ENCODE data around the gene KCNRG. TPM values are rescaled to one million over a fixed set of nuclear protein-coding genes. Genes with fewer than 3 reads are reported as not detected.

KCNRG gene, protein sequence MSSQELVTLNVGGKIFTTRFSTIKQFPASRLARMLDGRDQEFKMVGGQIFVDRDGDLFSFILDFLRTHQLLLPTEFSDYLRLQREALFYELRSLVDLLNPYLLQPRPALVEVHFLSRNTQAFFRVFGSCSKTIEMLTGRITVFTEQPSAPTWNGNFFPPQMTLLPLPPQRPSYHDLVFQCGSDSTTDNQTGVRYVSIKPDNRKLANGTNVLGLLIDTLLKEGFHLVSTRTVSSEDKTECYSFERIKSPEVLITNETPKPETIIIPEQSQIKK
- 3.0 and 3.4 TPM in 2 replicates for total RNA-seq

DNA sequence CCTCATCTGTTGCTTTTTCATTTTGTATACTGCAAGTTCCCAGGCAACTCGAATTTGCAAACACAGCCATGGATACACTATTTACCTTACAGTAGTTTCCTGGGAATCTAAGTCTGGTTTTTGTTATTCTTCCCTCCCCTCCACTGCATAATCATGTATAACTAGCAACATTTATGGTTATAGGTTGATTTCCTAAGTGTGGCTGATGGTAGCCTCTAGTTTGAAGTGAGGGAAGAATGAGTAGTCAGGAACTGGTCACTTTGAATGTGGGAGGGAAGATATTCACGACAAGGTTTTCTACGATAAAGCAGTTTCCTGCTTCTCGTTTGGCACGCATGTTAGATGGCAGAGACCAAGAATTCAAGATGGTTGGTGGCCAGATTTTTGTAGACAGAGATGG is at the start of gene KCNRG:
KCNRG (plus strand) TSS at position 187 of the 400 bp plus-strand sequence; CDS start at position 237, 50 bp downstream.

DNA sequence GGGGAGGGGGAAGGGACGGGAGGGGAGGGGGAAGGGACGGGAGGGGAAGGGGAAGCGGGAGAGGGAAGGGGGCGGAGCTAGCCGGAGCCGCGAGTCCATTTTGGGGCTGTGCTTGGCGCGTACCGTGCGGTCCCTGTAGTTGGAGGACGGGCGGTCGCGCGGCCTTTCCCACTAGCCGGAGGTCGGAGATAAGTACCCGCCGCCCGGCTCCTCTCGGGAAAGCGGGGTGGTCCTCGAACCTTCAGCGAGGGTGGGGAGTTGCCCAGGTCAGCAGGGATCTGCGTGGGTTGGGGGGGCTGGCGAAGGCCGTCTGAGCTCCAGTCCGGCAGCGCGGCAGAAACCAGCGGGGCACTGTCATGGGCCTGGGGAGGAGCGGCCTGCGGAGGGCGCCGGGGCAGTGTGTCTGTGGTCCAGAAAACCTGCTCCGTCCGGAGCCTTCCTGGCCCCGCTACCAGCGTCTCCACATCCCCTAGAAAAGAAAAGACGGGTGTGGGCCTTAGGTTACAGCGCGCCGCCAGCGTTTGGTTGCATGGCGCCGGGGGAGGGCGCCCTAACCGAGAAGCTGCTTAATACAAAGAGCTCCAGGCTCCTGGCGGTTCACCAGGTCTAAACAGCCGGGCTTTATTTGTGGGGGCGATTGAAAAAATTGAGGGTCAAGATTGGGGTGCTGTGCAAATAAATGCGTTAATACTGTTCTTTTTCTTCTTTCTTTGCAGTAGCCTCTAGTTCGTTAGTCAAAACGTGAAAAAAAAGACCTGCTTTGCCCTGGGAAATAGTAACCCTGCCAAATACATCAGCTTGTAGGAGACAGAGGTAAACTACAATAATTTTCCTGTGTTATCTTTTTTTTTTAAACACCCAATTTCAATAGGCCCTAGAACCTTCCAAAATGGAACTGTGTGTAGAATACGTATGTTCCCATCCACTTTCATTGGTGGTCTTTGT is 18.0 kb upstream of the KCNRG start, which contains the start of gene TRIM13:
TRIM13 (plus strand) TSS at position 92 of the 945 bp plus-strand sequence. CDS start 14,899 bp downstream, outside the sequence.

Other genes starting within 250 kb of the KCNRG start
- gene KPNA3, start 222.8 kb upstream of the KCNRG start, total RNA-seq, result 34.9 and 41.3 TPM in 2 replicates
- gene SPRYD7, start 79.1 kb upstream of the KCNRG start, total RNA-seq, result 6.8 and 8.5 TPM in 2 replicates
- 16.5 and 21.4 TPM in 2 replicates for gene TRIM13, start 18.4 kb upstream of the KCNRG start, total RNA-seq